Measurements from ENCODE around the gene RHBDL1. TPM values are rescaled to one million over a fixed set of nuclear protein-coding genes. Genes with fewer than 3 reads are reported as not detected.

RHBDL1 gene
- total and polyA plus RNA-seq, 9 of the 15 experiments (the other 6 are each of a cell fraction or from before 2014, with no cell fraction given): 0.03 to 5.6 (median 1.3) TPM; not detected in 1

- TF ChIP-seq ZBTB12 (CRISPR knock-in tag; IDR thresholded peaks at IDR 0.05): no peak
- no peak; the same call in 1 of the 2 replicates for TF ChIP-seq POLR2AphosphoS2 (IDR thresholded peaks at IDR 0.05; ENCODE audit: low read length)
- TF ChIP-seq HINFP (tag; conservative IDR thresholded peaks at IDR 0.05; ENCODE audit: low read depth): peak; percentile 65
- TF ChIP-seq ZNF740 (CRISPR knock-in tag; IDR thresholded peaks at IDR 0.05): 0 out of 2 replicates have a peak, but pooled peaks have one; percentile 50
- TF ChIP-seq ZNF740 (tag; IDR thresholded peaks at IDR 0.05): no peak
- peak; percentile 66; the same call in 1 of the 2 replicates for TF ChIP-seq MITF (IDR thresholded peaks at IDR 0.05)
- no peak for TF ChIP-seq NFATC3 (IDR thresholded peaks at IDR 0.05)
- TF ChIP-seq CHAMP1 (IDR thresholded peaks at IDR 0.05): no peak
Measured at GRCh38 chr16:636206-637080, 39.0 kb upstream of the RHBDL1 start, which contains the start of gene METTL26 (continued).

Data from K562 (cell line).